Natural killer cell (primary cell): Measurements from ENCODE around the gene VPS4B. TPM values are rescaled to one million over a fixed set of nuclear protein-coding genes. Genes with fewer than 3 reads are reported as not detected.
A peak's percentile ranks its signal among the peaks of the same experiment; 100 is the strongest.

Source experiments
- ATAC-seq, 3 donors: fragments of 150-1000 bp in 2 of 3; fragments of 200-7000 bp in 1 of 3; cut with Tn5 transposase; 1 replicate in 1 of 3; 2 replicates in 2 of 3; pipeline ENCODE4 v1.10.0; 2021; ENCODE audit warnings: mild to moderate bottlenecking in 2 of 3, moderate library complexity in 2 of 3
- DNase-seq, 2 donors: peaks; one replicate each; pipeline versions ENCODE4 v3.0.0 to v3.0.0-alpha.2; 2013 to 2021; ENCODE audit warnings: mixed read lengths in 1 of 2
- H3K27ac ChIP-seq: one replicate; pipeline ENCODE4 v1.5.1; 2013; ENCODE audit warnings: mild to moderate bottlenecking, low read length
- H3K27me3 ChIP-seq: one replicate; pipeline ENCODE4 v1.6.1; 2013; ENCODE audit warnings: low read length; ENCODE audit not compliant: control insufficient read depth, insufficient read depth
- H3K36me3 ChIP-seq: one replicate; pipeline ENCODE4 v1.6.1; 2013; ENCODE audit warnings: low read length; ENCODE audit not compliant: control insufficient read depth, insufficient read depth
- H3K4me1 ChIP-seq: one replicate; pipeline ENCODE4 v1.6.1; 2013; ENCODE audit warnings: low read length; ENCODE audit not compliant: control insufficient read depth, insufficient read depth
- H3K4me3 ChIP-seq: one replicate; pipeline ENCODE4 v1.5.1; 2013; ENCODE audit warnings: low read length
- H3K9me3 ChIP-seq: one replicate; pipeline ENCODE4 v1.6.1; 2013; ENCODE audit warnings: low read length; ENCODE audit not compliant: control insufficient read depth, insufficient read depth
- H3K27ac Mint-ChIP-seq, 2 donors: one replicate each; pipeline ENCODE4 v1.8.0; 2022; ENCODE audit warnings: mild to moderate bottlenecking in 2 of 2, mixed read lengths in 2 of 2, moderate library complexity in 1 of 2
- H3K27me3 Mint-ChIP-seq, 2 donors: one replicate each; pipeline ENCODE4 v1.8.0; 2022; ENCODE audit warnings: low read depth in 2 of 2, mixed read lengths in 2 of 2
- H3K36me3 Mint-ChIP-seq: one replicate; pipeline ENCODE4 v1.8.0; 2022; ENCODE audit warnings: mixed read lengths
- H3K4me1 Mint-ChIP-seq, 2 donors: one replicate each; pipeline ENCODE4 v1.8.0; 2022; ENCODE audit warnings: mixed read lengths in 2 of 2
- H3K4me3 Mint-ChIP-seq: one replicate; pipeline ENCODE4 v1.8.0; 2022; ENCODE audit warnings: mild to moderate bottlenecking, moderate library complexity, mixed read lengths
- H3K9me3 Mint-ChIP-seq, 2 donors: one replicate each; pipeline ENCODE4 v1.8.0; 2022; ENCODE audit warnings: mixed read lengths in 2 of 2
- CTCF ChIP-seq: fragments of 200-600 bp; IDR thresholded peaks from one replicate; pipeline ENCODE4 v1.8.0; 2022; ENCODE audit warnings: antibody characterized with exemption
- WGBS: methylation state at CpG from one replicate; pipeline ENCODE4 v1.1.7; 2013; ENCODE audit warnings: missing lambda C conversion rate; ENCODE audit not compliant: insufficient coverage; 5-methylcytosine and 5-hydroxymethylcytosine counted together
- intact Hi-C: fragments of 100-400 bp; cut with micrococcal nuclease; formaldehyde crosslinking; loops from one replicate; pipeline ENCODE4 v1.14.2; 2022
- total RNA-seq, 4 donors: library from RNA; stranded (reverse); fragments of 120-200 nt in 1 of 4; gene quantifications; one replicate each; pipeline versions ENCODE4 v1.2.3 to v1.2.4, GENCODE V29; 2013 to 2022

The VPS4B gene
- total RNA-seq, 3 donors from 2014 or later (not counting 1 experiment from before 2014, with no cell fraction given), result 101 to 128 (median 107) TPM

- Mint-ChIP-seq H3K36me3 (no peaks in the 10 kb centered on the region), H3K4me3 (no peak overlapping the region), H3K4me1 (no peaks in the 10 kb centered on the region), H3K9me3 (no peaks in the 10 kb centered on the region), H3K27me3 (peaks cover 12 to 13% of the 10 kb centered on the region in 2 donors), H3K27ac (no peak overlapping the region)
- DNase-seq, result peak in 1 of 2 donors; percentile 80
- H3K4me3 ChIP-seq, result no peak overlapping the region
- 7% methylated on average over 6 of the region's 6 CpGs for WGBS
- no peak overlapping the region for H3K27ac ChIP-seq
- intact Hi-C loops, result loop anchor here (1.0 kb wide), 4 partner anchors 97 to 423 kb away; no protein-coding TSS in a partner anchor
- ATAC-seq, result peak; percentile 69 to 82 (median 78)
- H3K36me3 ChIP-seq, result no peaks in the 10 kb centered on the region
- TF ChIP-seq CTCF, result peak; percentile 95
- H3K4me1 ChIP-seq, result no peaks in the 10 kb centered on the region
- no peaks in the 10 kb centered on the region for H3K27me3 ChIP-seq
- no peaks in the 10 kb centered on the region for H3K9me3 ChIP-seq
These were observed 17.1 kb upstream of the VPS4B start for GRCh38 chr18:63439334-63439733.

GRCh38 chr18:63438181-63438580 lies 15.9 kb upstream of the VPS4B start:
- Mint-ChIP-seq H3K27ac (no peak overlapping the region), H3K4me1 (no peaks in the 10 kb centered on the region), H3K36me3 (no peaks in the 10 kb centered on the region), H3K9me3 (no peaks in the 10 kb centered on the region), H3K4me3 (no peak overlapping the region), H3K27me3 (peaks cover 13 to 20% of the 10 kb centered on the region in 2 donors)
- H3K9me3 ChIP-seq, result no peaks in the 10 kb centered on the region
- DNase-seq (no peak), ATAC-seq (no peak)
- H3K36me3 ChIP-seq, result no peaks in the 10 kb centered on the region
- H3K4me1 ChIP-seq, result no peaks in the 10 kb centered on the region
- H3K27ac ChIP-seq, result no peak overlapping the region
- TF ChIP-seq CTCF, result no peak
- intact Hi-C loops, result no loop called here
- no peaks in the 10 kb centered on the region for H3K27me3 ChIP-seq
- H3K4me3 ChIP-seq, result no peak overlapping the region
- 97% methylated on average over 2 of the region's 2 CpGs for WGBS

GRCh38 chr18:63433334-63433866 lies 11.1 kb upstream of the VPS4B start:
- H3K36me3 ChIP-seq, result no peaks in the 10 kb centered on the region
- no peaks in the 10 kb centered on the region for H3K9me3 ChIP-seq
- Mint-ChIP-seq H3K9me3 (no peaks in the 10 kb centered on the region), H3K4me3 (no peak overlapping the region), H3K4me1 (no peaks in the 10 kb centered on the region), H3K27me3 (peaks cover 20 to 52% of the 10 kb centered on the region in 2 donors), H3K36me3 (no peaks in the 10 kb centered on the region), H3K27ac (no peak overlapping the region)
- peaks cover 8% of the 10 kb centered on the region for H3K27me3 ChIP-seq
- no peak overlapping the region for H3K27ac ChIP-seq
- 60% methylated on average over 4 of the region's 4 CpGs for WGBS
- TF ChIP-seq CTCF, result no peak
- no peak for ATAC-seq
- no peak for DNase-seq
- H3K4me3 ChIP-seq, result no peak overlapping the region
- H3K4me1 ChIP-seq, result no peaks in the 10 kb centered on the region
- intact Hi-C loops, result no loop called here

GRCh38 chr18:63431180-63431579 lies 8.9 kb upstream of the VPS4B start:
- Histone ChIP-seq H3K4me1 (no peaks in the 10 kb centered on the region), H3K9me3 (no peaks in the 10 kb centered on the region), H3K36me3 (no peaks in the 10 kb centered on the region), H3K27ac (no peak overlapping the region), H3K4me3 (no peak overlapping the region), H3K27me3 (peaks cover 8% of the 10 kb centered on the region)
- Mint-ChIP-seq H3K9me3 (no peaks in the 10 kb centered on the region), H3K4me1 (no peaks in the 10 kb centered on the region), H3K4me3 (no peak overlapping the region), H3K27ac (no peak overlapping the region), H3K27me3 (peaks cover 20 to 58% of the 10 kb centered on the region in 2 donors), H3K36me3 (no peaks in the 10 kb centered on the region)
- ATAC-seq (no peak), DNase-seq (no peak)
- no CpG with 5 or more reads among the region's 1 CpG for WGBS
- TF ChIP-seq CTCF, result no peak
- intact Hi-C loops, result no loop called here
